Measurements from ENCODE around the gene SLC15A3.

Gene SLC15A3

DNA sequence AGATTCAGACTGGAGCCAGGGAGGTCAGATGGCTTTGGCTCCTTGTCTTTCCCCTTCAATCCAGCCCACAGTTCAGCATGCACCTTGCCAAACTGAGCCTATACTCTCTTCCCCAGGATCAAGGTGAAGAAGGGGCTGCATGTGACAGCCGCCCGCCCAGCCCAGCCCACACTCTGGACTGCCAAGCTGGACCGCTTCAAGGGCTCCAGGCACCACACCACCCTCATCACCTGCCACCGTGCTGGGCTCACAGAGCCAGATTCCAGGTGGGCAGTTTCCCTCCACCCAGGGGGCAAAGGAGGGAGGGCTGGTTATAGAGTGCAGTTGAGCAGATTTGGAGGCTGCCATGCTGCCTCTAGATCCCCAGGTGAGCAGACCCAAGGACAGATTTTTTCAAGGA lies 21.6 kb downstream of the SLC15A3 start:
- DNase-seq (ENCODE audit: low read depth in 2 of 2) = no peak

GRCh38 chr11:60929764-60930163 lies 22.2 kb downstream of the SLC15A3 start:
- DNase-seq (ENCODE audit: low read depth in 2 of 2) = no peak

- no peak for DNase-seq (ENCODE audit: low read depth in 2 of 2)
These were observed 23.4 kb downstream of the SLC15A3 start for GRCh38 chr11:60928563-60929001.

- no peak for DNase-seq (ENCODE audit: low read depth in 2 of 2)
These were observed 24.4 kb downstream of the SLC15A3 start for GRCh38 chr11:60927600-60927999.

DNA sequence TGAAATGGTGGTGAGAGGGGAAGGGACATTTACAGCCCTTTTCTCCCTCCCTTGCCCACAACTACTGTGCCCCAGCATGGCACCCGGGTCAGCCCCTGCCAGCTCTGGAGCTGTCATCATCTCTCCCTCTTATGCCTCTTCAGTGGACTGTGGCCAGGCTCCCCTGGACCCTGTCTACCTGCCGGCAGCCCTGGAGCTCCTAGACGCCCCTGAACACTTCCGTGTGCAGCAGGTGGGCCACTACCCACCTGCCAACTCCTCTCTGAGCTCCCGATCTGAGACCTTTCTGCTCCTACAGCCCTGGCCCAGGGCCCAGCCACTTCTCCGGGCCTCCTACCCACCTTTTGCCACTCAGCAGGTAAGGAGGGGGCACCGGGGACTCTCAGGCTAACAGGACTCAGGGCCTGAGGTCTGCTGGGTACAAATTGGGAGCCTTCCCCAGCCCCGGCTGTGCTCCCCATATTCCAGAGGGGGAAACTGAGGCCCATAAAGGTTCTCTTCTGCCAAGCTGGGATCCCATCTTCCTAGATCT lies 24.8 kb downstream of the SLC15A3 start:
- DNase-seq (ENCODE audit: low read depth in 2 of 2) = no peak

DNA sequence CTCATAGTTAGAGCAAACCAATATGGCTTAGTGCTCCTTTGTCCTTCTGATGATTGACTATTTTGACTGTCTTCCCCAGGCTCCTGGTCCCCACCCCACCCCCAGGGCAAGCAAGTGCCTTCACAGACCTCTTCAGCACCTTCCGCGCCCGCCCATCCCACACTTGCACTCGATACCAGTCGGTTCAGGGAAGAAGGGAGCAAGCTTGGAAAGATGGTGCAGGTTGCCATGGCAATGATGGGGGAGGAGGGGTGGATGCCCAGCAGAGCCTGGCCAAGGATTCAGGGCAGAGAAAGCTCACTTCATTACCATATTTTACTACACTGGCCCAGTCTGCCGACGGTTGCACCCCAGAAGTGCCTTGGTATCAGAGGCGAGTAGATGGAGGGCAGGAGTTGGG lies 25.5 kb downstream of the SLC15A3 start:
- no peak for DNase-seq (ENCODE audit: low read depth in 2 of 2)

- no peak for DNase-seq (ENCODE audit: low read depth in 2 of 2)
These were observed 26.1 kb downstream of the SLC15A3 start for GRCh38 chr11:60925868-60926267.

DNA sequence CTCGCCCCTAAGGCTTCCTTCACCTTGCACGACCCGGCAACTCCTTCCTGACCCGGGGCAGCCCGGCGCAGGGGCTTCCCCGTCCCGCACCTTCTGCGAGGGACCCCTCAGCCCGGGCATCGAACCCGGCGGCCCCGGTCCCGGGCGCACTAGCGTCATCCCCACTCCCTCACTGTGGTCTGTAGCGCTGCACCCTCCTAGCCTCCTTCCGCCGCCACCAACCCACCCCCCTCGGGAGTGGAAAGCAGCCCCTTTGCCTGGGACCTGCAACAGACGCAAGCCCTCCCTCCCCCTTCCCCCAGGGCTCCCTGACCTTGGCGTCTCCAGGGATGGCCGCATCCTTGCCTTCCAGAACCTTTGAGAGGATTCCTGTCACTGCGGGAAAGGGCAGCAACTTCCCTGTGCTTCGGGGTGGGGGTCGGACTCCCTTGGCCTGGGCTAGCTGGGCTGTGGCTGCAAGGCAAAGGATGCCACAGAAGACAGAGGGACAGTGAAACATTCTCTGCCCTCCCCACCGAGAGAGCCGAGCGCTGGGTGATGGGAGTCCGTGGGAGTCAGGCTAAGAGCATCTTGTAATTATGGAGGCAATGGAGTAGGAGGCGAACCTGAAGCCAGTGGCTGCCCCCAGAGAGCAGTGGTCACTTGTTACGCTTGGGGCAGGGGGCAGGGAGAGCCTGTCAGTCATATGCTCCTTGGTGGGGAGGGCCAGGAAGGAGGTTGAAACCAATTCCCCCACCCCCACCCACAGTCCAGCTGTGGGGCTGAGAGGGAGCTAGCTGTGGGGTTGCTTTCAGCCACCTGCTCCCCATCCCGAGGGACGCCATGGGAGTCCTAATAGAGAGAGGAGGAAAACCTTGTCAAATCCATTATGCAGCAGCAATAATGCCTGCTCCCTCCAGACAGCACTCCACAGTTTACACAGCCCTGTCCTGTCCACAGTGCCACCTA lies 26.8 kb downstream of the SLC15A3 start:
- DNase-seq (ENCODE audit: low read depth in 2 of 2) = no peak

- no peak for DNase-seq (ENCODE audit: low read depth in 2 of 2)
These were observed 27.7 kb downstream of the SLC15A3 start, which contains the start of gene TMEM132A for GRCh38 chr11:60924110-60924905. Gene TMEM132A (plus strand): TSS chr11:60924460. CDS start chr11:60924634, 174 bp downstream.

DNA sequence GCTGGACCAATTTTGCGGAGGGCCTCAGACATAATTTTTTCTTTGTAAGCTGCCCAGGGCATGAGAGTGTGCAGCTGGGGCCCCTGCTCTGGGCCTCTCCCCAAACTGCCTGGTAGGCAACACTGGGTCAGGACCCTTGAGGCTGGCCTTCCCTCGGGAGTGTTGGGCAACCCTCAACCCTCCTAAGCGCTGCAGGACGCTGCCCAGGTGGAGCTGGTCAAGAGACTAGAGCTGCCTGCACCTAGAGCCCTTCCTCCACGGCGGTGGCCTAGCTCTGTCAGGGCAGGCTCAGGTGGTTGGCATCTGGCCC lies 28.2 kb downstream of the SLC15A3 start:
- DNase-seq (ENCODE audit: low read depth in 2 of 2) = no peak

GRCh38 chr11:60923326-60923725 lies 28.6 kb downstream of the SLC15A3 start:
- no peak for DNase-seq (ENCODE audit: low read depth in 2 of 2)

- no peak for DNase-seq (ENCODE audit: low read depth in 2 of 2)
These were observed 29.1 kb downstream of the SLC15A3 start for GRCh38 chr11:60922906-60923305.

GRCh38 chr11:60921777-60922335 lies 30.1 kb downstream of the SLC15A3 start:
- no peak for DNase-seq (ENCODE audit: low read depth in 2 of 2)

- DNase-seq (ENCODE audit: low read depth in 2 of 2) = no peak
These were observed 30.7 kb downstream of the SLC15A3 start for GRCh38 chr11:60921259-60921658.

- DNase-seq (ENCODE audit: low read depth in 2 of 2) = no peak
These were observed 32.0 kb downstream of the SLC15A3 start for GRCh38 chr11:60919956-60920355.

- no peak for DNase-seq (ENCODE audit: low read depth in 2 of 2)
These were observed 32.7 kb downstream of the SLC15A3 start for GRCh38 chr11:60919320-60919719.

DNA sequence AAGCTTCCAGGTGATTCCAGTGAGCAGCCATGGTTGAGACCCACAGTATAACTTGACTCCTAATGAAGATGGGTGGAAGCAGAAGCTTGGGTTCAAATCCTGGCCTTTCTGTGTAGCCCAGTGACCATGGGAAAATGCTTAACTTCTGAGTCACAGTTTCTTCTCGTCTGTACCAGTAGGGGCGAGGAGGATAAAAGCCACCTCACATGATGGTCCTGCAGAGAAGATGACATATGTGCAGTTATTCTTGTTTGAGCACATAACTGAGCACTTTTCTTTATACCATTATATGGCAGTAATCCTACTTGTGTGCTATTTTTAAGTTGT lies 33.1 kb downstream of the SLC15A3 start:
- DNase-seq (ENCODE audit: low read depth in 2 of 2) = no peak

GRCh38 chr11:60918251-60918938 lies 33.6 kb downstream of the SLC15A3 start:
- DNase-seq (ENCODE audit: low read depth in 2 of 2) = no peak

- no peak for DNase-seq (ENCODE audit: low read depth in 2 of 2)
These were observed 34.7 kb downstream of the SLC15A3 start for GRCh38 chr11:60917267-60917666.

DNA sequence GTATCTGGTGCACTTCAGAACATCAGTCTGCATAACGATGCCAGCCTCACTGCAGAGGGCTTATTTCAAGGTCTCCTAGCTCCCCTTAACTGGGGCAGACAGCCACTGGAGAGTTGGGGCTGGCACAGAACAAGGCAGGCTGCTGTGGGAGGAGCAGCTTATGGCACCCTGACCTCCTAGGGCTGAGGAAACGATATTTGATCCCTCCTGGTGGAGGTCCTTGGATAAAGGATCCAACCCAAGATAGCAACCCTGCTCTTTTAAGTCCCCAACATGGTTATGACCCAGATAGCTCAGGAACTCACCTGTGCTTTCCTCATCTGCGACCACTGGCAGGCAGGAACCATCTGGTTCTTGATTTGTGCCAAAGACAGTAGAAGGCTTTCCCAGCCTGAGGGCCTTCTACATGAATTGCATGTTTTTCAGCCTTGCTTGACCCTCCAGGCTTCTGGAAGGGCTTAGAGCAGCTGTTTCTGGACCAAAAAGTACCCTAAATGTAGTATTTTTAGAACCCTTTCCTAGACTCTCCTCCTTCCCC lies 35.2 kb downstream of the SLC15A3 start:
- DNase-seq (ENCODE audit: low read depth in 2 of 2) = no peak

DNA sequence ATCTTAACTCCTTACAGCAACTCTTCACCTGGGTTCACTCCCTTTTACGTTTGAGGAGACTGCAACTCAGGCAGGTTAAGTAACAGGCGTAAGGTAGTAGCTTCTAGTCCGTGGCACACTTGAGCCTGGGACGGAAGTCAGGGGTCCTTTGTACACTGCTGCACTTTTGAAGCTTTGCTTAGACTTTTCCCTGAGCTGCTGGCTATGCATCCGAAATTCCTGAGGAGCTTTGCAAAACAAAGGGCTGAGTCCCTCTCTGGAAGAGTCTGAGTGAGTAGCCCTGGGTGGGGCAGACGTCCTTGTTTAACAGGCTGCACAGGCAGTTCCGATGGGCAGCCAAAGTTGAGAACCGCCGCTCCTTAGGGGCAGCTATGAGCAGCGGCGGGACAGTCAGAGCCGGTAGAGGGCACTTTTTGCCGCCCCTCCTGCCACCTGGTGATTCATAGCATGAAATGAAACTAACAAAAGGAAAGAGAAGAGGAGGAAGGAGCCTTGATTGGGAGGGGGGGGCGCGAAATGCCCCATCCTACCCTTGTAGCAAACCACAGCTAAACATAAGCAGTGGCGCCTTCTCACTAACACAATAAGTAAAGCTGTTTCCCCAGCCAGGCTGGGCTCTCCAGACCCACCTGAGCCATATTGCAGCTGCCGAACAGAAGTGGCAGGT lies 36.6 kb downstream of the SLC15A3 start:
- DNase-seq (ENCODE audit: low read depth in 2 of 2) = peak; percentile 62 to 69
